Osteoblast (primary cell): ENCODE measurements around the gene CRYL1. TPM values are rescaled to one million over a fixed set of nuclear protein-coding genes. Genes with fewer than 3 reads are reported as not detected.
A peak's percentile ranks its signal among the peaks of the same experiment; 100 is the strongest.

Experiments
- DNase-seq: peaks from one replicate; pipeline ENCODE4 v3.0.0; 2011; ENCODE audit warnings: low spot score, mixed read lengths; ENCODE audit not compliant: insufficient read length; ENCODE audit errors: missing footprints
- H2AFZ ChIP-seq: 2 replicates; pipeline ENCODE4 v1.6.0; 2011; ENCODE audit warnings: mild to moderate bottlenecking, low read length
- H3K27ac ChIP-seq: 2 replicates; pipeline ENCODE4 v1.5.1; 2011; ENCODE audit warnings: mild to moderate bottlenecking, low read depth, low read length, moderate library complexity
- H3K27me3 ChIP-seq: 2 replicates; pipeline ENCODE4 v1.6.0; 2012; ENCODE audit warnings: mild to moderate bottlenecking, control low read depth, inconsistent platforms, low read length, moderate library complexity; ENCODE audit not compliant: insufficient read depth
- H3K36me3 ChIP-seq: 2 replicates; pipeline ENCODE4 v1.5.1; 2011; ENCODE audit warnings: mild to moderate bottlenecking, low read length, control low read depth, moderate library complexity; ENCODE audit not compliant: insufficient read depth
- H3K4me1 ChIP-seq: 2 replicates; pipeline ENCODE4 v1.5.1; 2011; ENCODE audit warnings: mild to moderate bottlenecking, low read length, control low read depth, moderate library complexity; ENCODE audit not compliant: insufficient read depth
- H3K4me2 ChIP-seq: 2 replicates; pipeline ENCODE4 v1.6.0; 2011; ENCODE audit warnings: mild to moderate bottlenecking, low read length; ENCODE audit not compliant: insufficient read depth
- H3K4me3 ChIP-seq: fragments of 200-600 bp; sonication (generic); 3 replicates; pipeline ENCODE4 v1.5.1; 2012; ENCODE audit warnings: mild to moderate bottlenecking, low read length, inconsistent platforms; ENCODE audit not compliant: insufficient read depth
- H3K79me2 ChIP-seq: 2 replicates; pipeline ENCODE4 v1.6.0; 2012; ENCODE audit warnings: mild to moderate bottlenecking, low read length, control low read depth, inconsistent platforms; ENCODE audit not compliant: insufficient read depth
- H3K9me3 ChIP-seq: 2 replicates; pipeline ENCODE4 v1.5.1; 2011; ENCODE audit warnings: low read depth, low read length, control low read depth
- H4K20me1 ChIP-seq: 2 replicates; pipeline ENCODE4 v1.6.0; 2012; ENCODE audit warnings: mild to moderate bottlenecking, low read length, control low read depth; ENCODE audit not compliant: insufficient read depth
- total RNA-seq: library from RNA; depleted of rRNA; stranded (reverse); fragments of >200 nt; gene quantifications from 2 replicates; pipeline ENCODE4 v1.2.3, GENCODE V29; 2012
- TF ChIP-seq, protein P1 (sequence below): IDR thresholded peaks from 2 replicates; pipeline ENCODE4 v1.5.1; 2011; ENCODE audit warnings: mild to moderate bottlenecking, low read depth, low read length, moderate library complexity; ENCODE audit errors: extremely low read depth

The CRYL1 gene
- total RNA-seq, 1 donor = 12.7 TPM

- Histone ChIP-seq H2AFZ (no peak overlapping the region), H4K20me1 (no peaks in the 10 kb centered on the region), H3K9me3 (no peaks in the 10 kb centered on the region), H3K4me1 (peaks cover 7% of the 10 kb centered on the region), H3K27ac (no peak overlapping the region), H3K79me2 (no peaks in the 10 kb centered on the region), H3K36me3 (no peaks in the 10 kb centered on the region), H3K4me3 (no peak overlapping the region), H3K4me2 (no peak overlapping the region), H3K27me3 (no peaks in the 10 kb centered on the region)
- no peak for DNase-seq
- TF ChIP-seq, protein P1, sequence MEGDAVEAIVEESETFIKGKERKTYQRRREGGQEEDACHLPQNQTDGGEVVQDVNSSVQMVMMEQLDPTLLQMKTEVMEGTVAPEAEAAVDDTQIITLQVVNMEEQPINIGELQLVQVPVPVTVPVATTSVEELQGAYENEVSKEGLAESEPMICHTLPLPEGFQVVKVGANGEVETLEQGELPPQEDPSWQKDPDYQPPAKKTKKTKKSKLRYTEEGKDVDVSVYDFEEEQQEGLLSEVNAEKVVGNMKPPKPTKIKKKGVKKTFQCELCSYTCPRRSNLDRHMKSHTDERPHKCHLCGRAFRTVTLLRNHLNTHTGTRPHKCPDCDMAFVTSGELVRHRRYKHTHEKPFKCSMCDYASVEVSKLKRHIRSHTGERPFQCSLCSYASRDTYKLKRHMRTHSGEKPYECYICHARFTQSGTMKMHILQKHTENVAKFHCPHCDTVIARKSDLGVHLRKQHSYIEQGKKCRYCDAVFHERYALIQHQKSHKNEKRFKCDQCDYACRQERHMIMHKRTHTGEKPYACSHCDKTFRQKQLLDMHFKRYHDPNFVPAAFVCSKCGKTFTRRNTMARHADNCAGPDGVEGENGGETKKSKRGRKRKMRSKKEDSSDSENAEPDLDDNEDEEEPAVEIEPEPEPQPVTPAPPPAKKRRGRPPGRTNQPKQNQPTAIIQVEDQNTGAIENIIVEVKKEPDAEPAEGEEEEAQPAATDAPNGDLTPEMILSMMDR = no peak
Observed at GRCh38 chr13:20498659-20499058, 27.0 kb downstream of the CRYL1 start.

DNA sequence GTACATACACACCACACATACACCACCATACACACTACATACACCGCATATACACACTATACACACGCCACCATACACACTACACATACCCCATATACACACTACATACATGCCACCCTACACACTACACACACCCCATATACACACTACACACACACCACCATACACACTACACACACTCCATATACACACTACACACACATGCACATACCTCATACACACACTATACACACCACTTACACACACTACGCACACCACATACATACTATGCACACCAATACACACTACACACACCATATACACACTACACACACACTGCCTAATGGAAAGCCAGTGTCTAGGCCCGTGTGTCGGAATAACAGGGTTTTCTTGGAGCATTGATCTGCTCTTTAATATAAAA is 27.5 kb downstream of the CRYL1 start:
- Histone ChIP-seq H3K27me3 (no peaks in the 10 kb centered on the region), H3K4me3 (no peak overlapping the region), H3K4me2 (no peak overlapping the region), H3K4me1 (peaks cover 7% of the 10 kb centered on the region), H4K20me1 (no peaks in the 10 kb centered on the region), H3K79me2 (no peaks in the 10 kb centered on the region), H3K27ac (no peak overlapping the region), H3K9me3 (no peaks in the 10 kb centered on the region), H2AFZ (no peak overlapping the region), H3K36me3 (no peaks in the 10 kb centered on the region)
- TF ChIP-seq, protein P1 = no peak
- DNase-seq = no peak

DNA sequence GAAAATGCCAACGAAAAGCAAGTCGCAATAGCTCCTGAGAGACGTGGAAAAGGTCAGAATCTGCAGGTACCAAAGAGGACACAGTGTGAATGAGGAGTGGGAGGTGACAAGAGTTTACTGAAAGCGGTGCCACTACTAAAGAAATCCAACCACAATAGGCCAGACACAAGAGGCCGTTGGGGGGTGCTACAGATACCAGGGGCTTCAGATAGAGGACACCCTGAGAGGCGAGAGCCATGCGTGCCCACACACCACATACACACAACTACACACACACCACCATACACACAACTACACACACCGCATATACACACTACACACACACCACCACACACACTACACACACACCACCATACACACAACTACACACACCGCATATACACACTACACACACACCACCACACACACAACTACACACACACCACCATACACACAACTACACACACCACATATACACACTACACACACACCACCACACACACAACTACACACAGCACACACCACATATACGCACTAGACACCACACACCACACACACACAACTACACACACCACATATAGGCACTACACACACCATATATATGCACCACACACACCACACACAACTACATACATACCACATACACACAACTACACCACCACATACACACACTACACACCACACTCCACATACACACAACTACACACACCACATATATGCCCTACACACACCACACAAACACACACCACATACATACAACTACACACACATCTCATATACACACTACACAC is 28.5 kb downstream of the CRYL1 start:
- Histone ChIP-seq H3K79me2 (no peaks in the 10 kb centered on the region), H3K4me2 (no peak overlapping the region), H3K4me3 (no peak overlapping the region), H3K9me3 (no peaks in the 10 kb centered on the region), H3K27me3 (no peaks in the 10 kb centered on the region), H3K4me1 (peaks cover 7% of the 10 kb centered on the region), H3K36me3 (no peaks in the 10 kb centered on the region), H3K27ac (no peak overlapping the region), H2AFZ (no peak overlapping the region), H4K20me1 (no peaks in the 10 kb centered on the region)
- DNase-seq = no peak
- TF ChIP-seq, protein P1 = no peak

DNA sequence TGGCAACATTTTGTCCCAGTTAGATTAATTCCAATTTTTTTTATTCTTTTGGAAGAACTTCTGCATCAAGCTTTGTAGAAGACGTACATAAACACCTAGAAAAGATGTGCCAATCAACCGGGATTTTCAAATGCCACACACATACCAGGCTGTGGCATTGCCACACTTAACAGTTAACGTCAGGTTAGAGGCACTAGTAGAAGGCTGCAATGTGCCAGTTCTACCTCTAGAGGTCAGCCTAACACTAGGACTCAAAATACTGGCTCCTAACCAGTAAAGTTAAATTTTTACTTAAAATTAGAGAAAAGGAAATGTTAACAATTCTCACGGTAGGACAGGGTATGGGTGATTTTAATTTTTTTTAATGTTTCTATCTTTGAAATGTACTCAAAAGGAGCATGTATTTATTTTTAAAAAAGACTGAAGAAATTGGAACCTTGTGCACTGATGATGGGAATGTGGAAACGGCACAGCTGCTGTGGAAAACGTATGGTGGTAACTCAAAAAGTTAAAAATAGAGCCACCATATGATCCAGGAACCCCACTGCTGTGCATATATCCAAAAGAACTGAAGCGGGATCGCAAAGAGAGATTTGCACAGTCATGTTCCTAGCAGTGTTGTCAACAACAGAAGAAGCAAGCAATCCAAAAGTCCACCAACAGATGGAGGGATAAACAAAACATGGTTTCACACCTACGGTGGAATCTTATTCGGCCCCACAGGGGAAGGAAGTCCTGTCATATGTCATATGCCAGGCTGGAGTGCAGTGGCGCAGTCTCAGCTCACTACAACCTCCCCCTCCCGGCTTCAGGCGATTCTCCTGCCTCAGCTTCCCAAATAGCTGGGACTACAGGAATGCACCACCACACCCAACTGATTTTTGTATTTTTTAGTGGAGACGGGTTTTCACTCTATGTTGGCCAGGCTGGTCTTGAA is 30.3 kb downstream of the CRYL1 start:
- no peaks in the 10 kb centered on the region for H3K27me3 ChIP-seq
- peak overlapping the region; percentile 65 for H2AFZ ChIP-seq
- peak; percentile 94 for DNase-seq
- peak overlapping the region; percentile 72 for H3K4me2 ChIP-seq
- TF ChIP-seq, protein P1 = peak; percentile 97
- no peaks in the 10 kb centered on the region for H3K79me2 ChIP-seq
- H3K9me3 ChIP-seq = no peaks in the 10 kb centered on the region
- peak overlapping the region; percentile 47 for H3K4me3 ChIP-seq
- H3K36me3 ChIP-seq = no peaks in the 10 kb centered on the region
- H3K27ac ChIP-seq = no peak overlapping the region
- H3K4me1 ChIP-seq = peaks cover 7% of the 10 kb centered on the region
- no peaks in the 10 kb centered on the region for H4K20me1 ChIP-seq
